ENCODE results near the gene SLC1A7.

SLC1A7 gene

DNA sequence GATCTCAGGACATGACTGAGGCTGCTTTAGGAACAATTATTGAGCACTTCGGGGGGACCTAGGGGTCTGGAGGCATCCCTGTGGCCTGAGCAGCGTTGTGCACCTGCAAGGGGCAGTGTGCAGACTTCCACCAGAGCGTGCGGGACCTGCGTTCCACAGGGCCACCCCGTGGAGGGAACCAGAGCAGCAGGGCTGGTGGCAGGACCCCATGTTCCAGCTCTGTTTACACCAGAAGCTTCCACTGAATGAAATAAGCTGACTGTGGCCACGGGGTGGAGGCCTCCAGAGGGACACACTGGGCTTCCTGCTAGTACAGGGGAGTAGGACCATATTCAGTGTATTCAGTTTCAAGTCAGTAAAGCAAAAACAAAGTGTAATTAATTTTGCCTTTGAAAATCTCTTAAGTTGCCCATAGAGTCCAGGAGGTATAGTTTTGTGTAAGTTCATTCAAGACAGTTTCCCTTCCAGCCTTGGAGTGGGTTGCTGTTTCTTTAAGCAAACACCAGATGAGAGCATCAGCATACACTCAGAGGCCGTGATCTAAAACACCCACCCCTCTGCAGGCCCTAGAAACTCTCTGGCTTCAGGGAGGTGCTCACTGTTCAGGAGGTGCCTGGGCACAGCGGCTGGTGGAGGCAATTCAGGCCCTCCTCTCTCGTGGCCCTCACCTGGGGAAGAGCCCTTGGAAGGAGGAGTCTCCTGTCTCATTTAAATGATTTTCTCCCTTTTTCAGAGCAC lies 16.6 kb downstream of the SLC1A7 start:
- DNase-seq (ENCODE audit: low read depth): no peak
- TF ChIP-seq, protein P1, sequence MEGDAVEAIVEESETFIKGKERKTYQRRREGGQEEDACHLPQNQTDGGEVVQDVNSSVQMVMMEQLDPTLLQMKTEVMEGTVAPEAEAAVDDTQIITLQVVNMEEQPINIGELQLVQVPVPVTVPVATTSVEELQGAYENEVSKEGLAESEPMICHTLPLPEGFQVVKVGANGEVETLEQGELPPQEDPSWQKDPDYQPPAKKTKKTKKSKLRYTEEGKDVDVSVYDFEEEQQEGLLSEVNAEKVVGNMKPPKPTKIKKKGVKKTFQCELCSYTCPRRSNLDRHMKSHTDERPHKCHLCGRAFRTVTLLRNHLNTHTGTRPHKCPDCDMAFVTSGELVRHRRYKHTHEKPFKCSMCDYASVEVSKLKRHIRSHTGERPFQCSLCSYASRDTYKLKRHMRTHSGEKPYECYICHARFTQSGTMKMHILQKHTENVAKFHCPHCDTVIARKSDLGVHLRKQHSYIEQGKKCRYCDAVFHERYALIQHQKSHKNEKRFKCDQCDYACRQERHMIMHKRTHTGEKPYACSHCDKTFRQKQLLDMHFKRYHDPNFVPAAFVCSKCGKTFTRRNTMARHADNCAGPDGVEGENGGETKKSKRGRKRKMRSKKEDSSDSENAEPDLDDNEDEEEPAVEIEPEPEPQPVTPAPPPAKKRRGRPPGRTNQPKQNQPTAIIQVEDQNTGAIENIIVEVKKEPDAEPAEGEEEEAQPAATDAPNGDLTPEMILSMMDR (conservative IDR thresholded peaks at IDR 0.05; ENCODE audit: low read depth, low read length): no peak
- no peak overlapping the region for H3K4me3 ChIP-seq (ENCODE audit: low read depth, low read length)

DNA sequence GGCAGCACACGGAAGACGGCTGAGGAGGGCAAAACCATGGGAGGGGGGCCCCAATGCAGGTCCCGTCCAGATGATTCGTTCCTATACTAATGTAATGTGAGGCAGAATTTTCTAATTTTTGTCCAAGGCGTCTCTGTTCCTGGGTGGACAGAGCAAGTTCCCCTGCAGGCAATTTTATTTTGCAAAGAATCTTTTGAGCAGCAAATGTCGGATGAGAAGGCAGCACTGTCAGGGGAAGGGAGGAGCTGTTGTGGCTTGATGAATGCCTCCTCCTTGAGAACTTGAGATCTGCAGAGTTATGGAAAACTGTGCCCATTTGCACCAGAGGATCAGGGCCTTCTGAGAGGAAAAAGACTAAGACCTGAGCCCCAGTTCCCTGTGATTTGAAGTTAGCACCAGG lies 17.3 kb downstream of the SLC1A7 start:
- DNase-seq (ENCODE audit: low read depth): no peak
- TF ChIP-seq, protein P1 (conservative IDR thresholded peaks at IDR 0.05; ENCODE audit: low read depth, low read length): no peak
- no peak overlapping the region for H3K4me3 ChIP-seq (ENCODE audit: low read depth, low read length)

DNA sequence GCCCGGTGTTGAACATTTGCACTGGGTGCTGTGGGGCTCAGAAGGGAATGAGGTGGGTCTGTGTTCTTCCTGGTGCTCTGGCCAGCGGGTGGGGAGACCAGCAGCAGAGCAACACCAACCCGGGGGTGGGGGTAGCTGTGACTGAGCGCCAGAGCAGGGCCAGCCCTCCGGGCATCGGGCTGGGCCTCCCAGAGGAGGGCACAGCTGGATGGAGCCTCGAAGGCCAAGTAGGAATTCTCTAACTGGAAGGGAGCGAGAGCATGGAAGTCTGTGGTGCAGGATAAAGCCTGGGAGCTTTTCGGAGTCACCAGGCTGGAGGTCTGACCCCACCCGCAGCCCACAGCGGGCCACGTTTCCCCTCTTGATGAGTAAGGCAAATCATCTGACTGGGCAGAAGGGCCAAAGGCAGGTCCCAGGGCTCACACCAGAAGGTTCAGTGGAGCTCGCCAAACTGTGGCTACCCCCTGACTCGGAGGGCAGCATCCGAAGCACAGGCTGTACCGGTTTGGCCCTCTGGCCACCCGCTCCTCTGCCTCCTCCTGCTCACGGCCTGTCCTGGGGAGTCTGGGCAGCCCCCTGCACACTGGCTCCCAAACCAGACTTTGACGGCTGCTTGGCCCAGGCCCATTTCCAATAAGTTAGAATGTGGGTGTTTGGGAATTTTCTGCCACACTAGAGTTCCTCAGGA lies 18.8 kb downstream of the SLC1A7 start:
- TF ChIP-seq, protein P1 (conservative IDR thresholded peaks at IDR 0.05; ENCODE audit: low read depth, low read length): no peak
- H3K4me3 ChIP-seq (ENCODE audit: low read depth, low read length): no peak overlapping the region
- DNase-seq (ENCODE audit: low read depth): no peak

DNA sequence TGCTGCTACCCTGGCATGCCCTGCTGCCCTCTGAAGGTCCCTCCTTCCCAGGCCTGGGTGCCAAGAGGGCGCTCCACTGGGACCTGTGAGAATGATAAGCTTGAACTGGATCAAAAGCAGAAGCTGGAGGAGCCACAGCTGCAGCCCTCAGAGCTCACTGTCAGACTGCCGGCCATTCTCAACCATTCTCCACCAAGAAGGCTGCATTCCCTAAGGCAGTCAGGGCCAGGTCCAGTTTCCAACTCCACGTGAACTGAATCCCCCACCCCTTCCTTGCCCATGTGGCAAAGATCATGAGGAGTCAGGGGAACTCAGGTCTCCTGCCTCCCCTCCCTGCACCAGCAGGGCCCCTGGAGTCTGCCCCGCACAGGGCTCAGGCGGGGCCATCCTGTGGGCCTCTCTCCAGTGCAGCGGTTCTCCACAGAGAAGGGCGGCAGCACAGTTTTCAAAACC lies 19.5 kb downstream of the SLC1A7 start:
- no peak for DNase-seq (ENCODE audit: low read depth)
- H3K4me3 ChIP-seq (ENCODE audit: low read depth, low read length): no peak overlapping the region
- TF ChIP-seq, protein P1 (conservative IDR thresholded peaks at IDR 0.05; ENCODE audit: low read depth, low read length): no peak

DNA sequence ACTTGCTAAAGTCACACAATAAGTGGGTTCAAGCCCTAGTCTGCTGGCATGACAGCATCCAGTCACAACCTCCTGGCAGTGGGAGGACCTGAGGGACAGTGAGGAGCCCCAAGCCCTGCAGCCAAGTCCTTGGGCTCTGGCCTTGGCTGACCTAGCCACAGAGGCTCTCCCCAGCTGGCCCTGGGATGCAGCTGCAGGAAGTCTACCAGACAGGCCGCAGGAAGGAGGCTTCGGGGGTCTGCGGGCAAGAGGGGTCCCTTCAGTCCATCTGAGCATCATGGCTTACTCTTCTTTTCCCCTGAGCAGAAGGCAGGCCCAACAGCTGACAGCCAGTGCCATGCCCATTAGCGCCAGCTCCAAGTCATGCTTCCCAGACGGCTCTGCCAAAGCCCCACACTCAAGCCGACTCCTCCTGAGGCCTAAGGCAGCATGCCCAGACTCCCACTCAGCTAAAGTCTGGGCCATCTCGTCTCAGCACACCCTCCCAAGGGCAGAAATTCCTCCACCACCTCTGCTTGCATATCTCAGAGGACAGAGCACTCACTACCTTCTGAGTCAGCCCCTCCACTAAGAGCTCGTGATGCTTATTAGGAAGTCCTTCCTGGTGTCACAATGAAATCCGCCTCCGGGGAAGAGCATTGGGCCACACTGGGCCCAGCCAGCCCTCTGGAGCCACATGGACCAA lies 20.1 kb downstream of the SLC1A7 start:
- TF ChIP-seq, protein P1 (conservative IDR thresholded peaks at IDR 0.05; ENCODE audit: low read depth, low read length): no peak
- no peak overlapping the region for H3K4me3 ChIP-seq (ENCODE audit: low read depth, low read length)
- DNase-seq (ENCODE audit: low read depth): no peak

DNA sequence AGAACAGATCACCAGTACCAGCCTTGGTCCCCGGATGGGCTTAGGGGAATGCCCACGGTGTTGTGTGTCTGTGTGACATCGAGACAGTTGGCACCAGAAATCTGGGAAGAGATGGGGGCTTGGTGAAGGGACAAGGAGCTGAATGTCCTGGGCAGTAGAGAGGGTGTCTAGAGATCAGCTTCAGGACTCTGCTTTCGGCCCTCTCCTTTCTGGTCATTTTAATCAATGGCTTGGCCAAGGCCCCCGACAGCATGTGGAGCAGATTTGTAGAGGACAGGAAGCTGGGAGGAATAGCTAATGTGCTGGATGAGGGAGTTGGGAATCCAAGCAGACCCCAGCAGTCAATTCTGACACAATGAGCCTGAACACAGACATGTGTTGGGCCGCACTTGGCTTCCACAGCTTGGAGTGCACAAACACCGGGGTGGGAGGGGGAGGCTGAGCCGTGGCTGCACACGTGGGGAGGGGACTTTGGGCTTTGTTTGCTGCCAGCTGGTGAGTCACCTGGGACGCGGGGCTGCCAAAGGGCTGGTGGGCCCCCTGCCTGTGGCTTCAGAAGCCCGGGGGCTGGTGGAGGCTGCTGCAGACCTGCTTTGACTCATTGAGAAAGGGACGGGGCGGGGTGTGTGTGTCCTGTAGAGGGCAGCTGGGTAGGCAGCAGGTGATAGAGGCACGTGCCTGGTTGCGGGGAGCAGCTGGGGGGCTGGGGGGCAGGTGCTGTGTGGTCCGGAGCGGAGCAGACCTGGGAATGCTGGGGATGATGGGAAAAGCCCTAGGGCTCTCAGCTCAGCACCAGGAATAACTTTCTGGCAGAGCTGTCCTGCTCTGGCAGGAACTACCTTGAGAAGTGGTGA lies 20.9 kb downstream of the SLC1A7 start:
- H3K4me3 ChIP-seq (ENCODE audit: low read depth, low read length): no peak overlapping the region
- TF ChIP-seq, protein P1 (conservative IDR thresholded peaks at IDR 0.05; ENCODE audit: low read depth, low read length): no peak
- DNase-seq (ENCODE audit: low read depth): peak; percentile 34

Data from choroid plexus epithelial cell (primary cell).